H9 (cell line): ENCODE results near the gene MAPKAP1. TPM values are rescaled to one million over a fixed set of nuclear protein-coding genes. Genes with fewer than 3 reads are reported as not detected.

Experiments
- DNase-seq: peaks from one replicate; pipeline ENCODE4 v3.0.0-alpha.2; 2017
- H2AFZ ChIP-seq: one replicate; pipeline ENCODE4 v1.6.1; 2013; ENCODE audit warnings: mild to moderate bottlenecking, low read length, control low read depth, moderate library complexity
- H2AK5ac ChIP-seq: 2 replicates; pipeline ENCODE4 v1.6.1; 2013; ENCODE audit warnings: low read length, control low read depth, mixed read lengths; ENCODE audit not compliant: insufficient read length
- H2BK120ac ChIP-seq: one replicate; pipeline ENCODE4 v1.6.1; 2013; ENCODE audit warnings: low read depth, mild to moderate bottlenecking, low read length, control low read depth, inconsistent platforms; ENCODE audit not compliant: poor library complexity, severe bottlenecking
- H2BK12ac ChIP-seq: 2 replicates; pipeline ENCODE4 v1.6.1; 2013; ENCODE audit warnings: low read length, control low read depth, mixed read lengths, low read depth; ENCODE audit not compliant: insufficient read length
- H2BK15ac ChIP-seq: 2 replicates; pipeline ENCODE4 v1.6.1; 2013; ENCODE audit warnings: low read depth, low read length, control low read depth
- H2BK20ac ChIP-seq: one replicate; pipeline ENCODE4 v1.6.1; 2013; ENCODE audit warnings: low read depth, mild to moderate bottlenecking, low read length, control low read depth, inconsistent platforms; ENCODE audit not compliant: poor library complexity, severe bottlenecking
- H2BK5ac ChIP-seq: 2 replicates; pipeline ENCODE4 v1.6.1; 2013; ENCODE audit warnings: low read length, control low read depth, mixed read lengths; ENCODE audit not compliant: insufficient read length
- H3K14ac ChIP-seq: 2 replicates; pipeline ENCODE4 v1.6.1; 2013; ENCODE audit warnings: low read length, control low read depth; ENCODE audit not compliant: insufficient read depth
- H3K18ac ChIP-seq: 2 replicates; pipeline ENCODE4 v1.6.1; 2013; ENCODE audit warnings: low read depth, mild to moderate bottlenecking, mixed read lengths, low read length, control low read depth; ENCODE audit not compliant: insufficient read length
- H3K23ac ChIP-seq: 2 replicates; pipeline ENCODE4 v1.6.1; 2013; ENCODE audit warnings: low read length, control low read depth, mixed read lengths, low read depth; ENCODE audit not compliant: insufficient read length
- H3K23me2 ChIP-seq: 2 replicates; pipeline ENCODE4 v1.6.1; 2013; ENCODE audit warnings: low read depth, mild to moderate bottlenecking, mixed read lengths, low read length, control low read depth; ENCODE audit not compliant: insufficient read length, poor library complexity, severe bottlenecking
- H3K27ac ChIP-seq: 2 replicates; pipeline ENCODE4 v1.5.1; 2013; ENCODE audit warnings: low read length, control low read depth, mixed read lengths, low read depth; ENCODE audit not compliant: insufficient read length
- H3K27me3 ChIP-seq: 2 replicates; pipeline ENCODE4 v1.6.1; 2013; ENCODE audit warnings: low read length, control low read depth, inconsistent platforms; ENCODE audit not compliant: insufficient read depth
- H3K4ac ChIP-seq: 2 replicates; pipeline ENCODE4 v1.6.1; 2013; ENCODE audit warnings: low read depth, mild to moderate bottlenecking, control low read depth, inconsistent platforms, low read length, moderate library complexity
- H3K4me1 ChIP-seq: 2 replicates; pipeline ENCODE4 v1.6.1; 2013; ENCODE audit warnings: low read length, control low read depth, inconsistent platforms; ENCODE audit not compliant: insufficient read depth
- H3K4me2 ChIP-seq: 2 replicates; pipeline ENCODE4 v1.6.1; 2013; ENCODE audit warnings: low read length, control low read depth, mixed read lengths; ENCODE audit not compliant: insufficient read length, insufficient read depth
- H3K56ac ChIP-seq: 2 replicates; pipeline ENCODE4 v1.6.1; 2013; ENCODE audit warnings: low read depth, mild to moderate bottlenecking, mixed read lengths, low read length, control low read depth; ENCODE audit not compliant: insufficient read length
- H3K79me1 ChIP-seq: 2 replicates; pipeline ENCODE4 v1.6.1; 2013; ENCODE audit warnings: low read depth, mild to moderate bottlenecking, moderate library complexity, low read length, control low read depth, inconsistent platforms; ENCODE audit not compliant: insufficient read depth, poor library complexity, severe bottlenecking
- H3K79me2 ChIP-seq: 2 replicates; pipeline ENCODE4 v1.6.1; 2013; ENCODE audit warnings: low read length, control low read depth, inconsistent platforms; ENCODE audit not compliant: insufficient read depth
- H3K9ac ChIP-seq: 2 replicates; pipeline ENCODE4 v1.6.1; 2013; ENCODE audit warnings: low read length, control low read depth, mixed read lengths; ENCODE audit not compliant: insufficient read length; ENCODE audit errors: extremely low read depth
- H3K9me3 ChIP-seq: one replicate; pipeline ENCODE4 v1.6.1; 2013; ENCODE audit warnings: low read depth, low read length, inconsistent platforms; ENCODE audit not compliant: control insufficient read depth
- H3T11ph ChIP-seq: one replicate; pipeline ENCODE4 v1.6.1; 2013; ENCODE audit warnings: mild to moderate bottlenecking, low read length, control low read depth, inconsistent platforms
- H4K20me1 ChIP-seq: one replicate; pipeline ENCODE4 v1.6.1; 2013; ENCODE audit not compliant: control insufficient read depth, insufficient read length, insufficient read depth
- H4K5ac ChIP-seq: 2 replicates; pipeline ENCODE4 v1.6.1; 2013; ENCODE audit warnings: low read depth, mild to moderate bottlenecking, mixed read lengths, low read length, control low read depth; ENCODE audit not compliant: insufficient read length
- H4K8ac ChIP-seq: replicated peaks from 2 replicates; pipeline ENCODE4 v1.6.1; 2013; ENCODE audit warnings: low read length, control low read depth, mixed read lengths, low read depth; ENCODE audit not compliant: insufficient read length
- H4K91ac ChIP-seq: 2 replicates; pipeline ENCODE4 v1.6.1; 2013; ENCODE audit warnings: low read depth, mild to moderate bottlenecking, moderate library complexity, mixed read lengths, low read length, control low read depth; ENCODE audit not compliant: insufficient read length
- H3K27ac Mint-ChIP-seq, 3 experiments: 2 replicates in 2 of 3; 3 replicates in 1 of 3; pipeline ENCODE4 v1.8.0; 2020 to 2021; ENCODE audit warnings: mixed read lengths in 3 of 3, mild to moderate bottlenecking in 1 of 3, moderate library complexity in 1 of 3
- H3K27me3 Mint-ChIP-seq: 2 replicates; pipeline ENCODE4 v1.8.0; 2021; ENCODE audit warnings: low read depth, mild to moderate bottlenecking, moderate library complexity, mixed read lengths
- H3K36me3 Mint-ChIP-seq, 3 experiments: 2 replicates in 2 of 3; 3 replicates in 1 of 3; pipeline ENCODE4 v1.8.0; 2020 to 2021; ENCODE audit warnings: low read depth in 3 of 3, mixed read lengths in 3 of 3; ENCODE audit not compliant: insufficient read depth in 1 of 3
- H3K4me1 Mint-ChIP-seq, 2 experiments: 2 replicates each; pipeline ENCODE4 v1.8.0; 2020; ENCODE audit warnings: mixed read lengths in 2 of 2
- H3K4me3 Mint-ChIP-seq, 2 experiments: 2 replicates in 1 of 2; 3 replicates in 1 of 2; pipeline ENCODE4 v1.8.0; 2020 to 2021; ENCODE audit warnings: mild to moderate bottlenecking in 2 of 2, mixed read lengths in 2 of 2, moderate library complexity in 1 of 2
- H3K9me3 Mint-ChIP-seq, 2 experiments: 2 replicates in 1 of 2; 3 replicates in 1 of 2; pipeline ENCODE4 v1.8.0; 2020; ENCODE audit warnings: mild to moderate bottlenecking in 2 of 2, mixed read lengths in 2 of 2, moderate library complexity in 1 of 2
- WGBS: extraction: QIAGEN DNeasy Blood & Tissue Kit; methylation state at CpG from one replicate; pipeline ENCODE4 v1.1.7; 2013; ENCODE audit warnings: missing lambda C conversion rate, low lambda C conversion rate, mixed read lengths; ENCODE audit not compliant: insufficient read length; ENCODE audit errors: extremely low coverage; 5-methylcytosine and 5-hydroxymethylcytosine counted together
- total RNA-seq: library from RNA; stranded (reverse); gene quantifications from 2 replicates; pipeline ENCODE4 v1.2.1, GENCODE V29; 2021
- TF ChIP-seq, protein P1 (sequence below): fragments of 200-600 bp; sonication (generic); conservative IDR thresholded peaks from 3 replicates; pipeline ENCODE4 v1.8.0; 2021; ENCODE audit warnings: antibody characterized with exemption, mild to moderate bottlenecking

MAPKAP1 gene
- total RNA-seq, 1 experiment from 2014 or later = 97.0 TPM

DNA sequence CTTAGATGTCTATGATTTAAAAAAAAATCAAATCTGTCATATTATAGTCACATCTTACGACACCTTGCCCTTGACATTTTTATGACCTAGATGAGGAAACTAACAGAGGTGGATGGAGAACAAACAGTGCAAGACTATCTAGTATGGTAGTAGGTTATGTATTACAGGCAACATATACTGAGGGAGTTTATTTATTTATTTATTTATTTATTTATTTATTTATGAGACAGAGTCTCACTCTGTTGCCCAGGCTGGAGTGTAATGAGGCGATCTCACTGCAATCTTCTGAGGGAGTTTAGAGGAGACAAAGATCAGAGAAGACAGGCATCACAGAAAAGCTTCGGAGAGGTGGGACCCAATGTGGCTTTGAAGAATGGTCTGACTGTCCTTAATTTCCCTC, 35.6 kb upstream of the MAPKAP1 start:
- H3K4ac ChIP-seq = no peak overlapping the region
- Mint-ChIP-seq H3K9me3 (no peaks in the 10 kb centered on the region; a peak in 1 of 5 replicates), H3K4me1 (peaks cover 8 to 10% of the 10 kb centered on the region in 2 experiments), H3K27me3 (peaks cover 19% of the 10 kb centered on the region), H3K36me3 (no peaks in the 10 kb centered on the region), H3K4me3 (no peak overlapping the region), H3K27ac (no peak overlapping the region)
- H3K79me2 ChIP-seq = no peaks in the 10 kb centered on the region
- no peak overlapping the region for H2BK20ac ChIP-seq
- peaks cover 7% of the 10 kb centered on the region for H3K23me2 ChIP-seq
- H4K91ac ChIP-seq = no peak overlapping the region
- H3K79me1 ChIP-seq = no peaks in the 10 kb centered on the region
- no CpG with 5 or more reads among the region's 3 CpGs for WGBS
- no peak for DNase-seq
- H3K14ac ChIP-seq = no peak overlapping the region
- no peak overlapping the region for H4K5ac ChIP-seq
- H3K4me1 ChIP-seq = peaks cover 4% of the 10 kb centered on the region; the same call in 1 of the 2 replicates
- H2BK5ac ChIP-seq = no peak overlapping the region
- TF ChIP-seq, protein P1, sequence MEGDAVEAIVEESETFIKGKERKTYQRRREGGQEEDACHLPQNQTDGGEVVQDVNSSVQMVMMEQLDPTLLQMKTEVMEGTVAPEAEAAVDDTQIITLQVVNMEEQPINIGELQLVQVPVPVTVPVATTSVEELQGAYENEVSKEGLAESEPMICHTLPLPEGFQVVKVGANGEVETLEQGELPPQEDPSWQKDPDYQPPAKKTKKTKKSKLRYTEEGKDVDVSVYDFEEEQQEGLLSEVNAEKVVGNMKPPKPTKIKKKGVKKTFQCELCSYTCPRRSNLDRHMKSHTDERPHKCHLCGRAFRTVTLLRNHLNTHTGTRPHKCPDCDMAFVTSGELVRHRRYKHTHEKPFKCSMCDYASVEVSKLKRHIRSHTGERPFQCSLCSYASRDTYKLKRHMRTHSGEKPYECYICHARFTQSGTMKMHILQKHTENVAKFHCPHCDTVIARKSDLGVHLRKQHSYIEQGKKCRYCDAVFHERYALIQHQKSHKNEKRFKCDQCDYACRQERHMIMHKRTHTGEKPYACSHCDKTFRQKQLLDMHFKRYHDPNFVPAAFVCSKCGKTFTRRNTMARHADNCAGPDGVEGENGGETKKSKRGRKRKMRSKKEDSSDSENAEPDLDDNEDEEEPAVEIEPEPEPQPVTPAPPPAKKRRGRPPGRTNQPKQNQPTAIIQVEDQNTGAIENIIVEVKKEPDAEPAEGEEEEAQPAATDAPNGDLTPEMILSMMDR = no peak
- H3K23ac ChIP-seq = no peak overlapping the region
- H4K20me1 ChIP-seq = no peaks in the 10 kb centered on the region
- no peak overlapping the region for H2BK15ac ChIP-seq
- 0 out of 2 replicates have a peak, but pooled peaks cover 1% of the 10 kb centered on the region for H3K27me3 ChIP-seq
- H3K9ac ChIP-seq = no peak overlapping the region
- H4K8ac ChIP-seq = no peak overlapping the region
- no peak overlapping the region for H2BK120ac ChIP-seq
- no peak overlapping the region for H3T11ph ChIP-seq
- H3K9me3 ChIP-seq = no peaks in the 10 kb centered on the region
- H2AK5ac ChIP-seq = no peak overlapping the region
- H3K56ac ChIP-seq = no peak overlapping the region
- H2AFZ ChIP-seq = no peak overlapping the region
- H2BK12ac ChIP-seq = no peak overlapping the region
- H3K27ac ChIP-seq = no peak overlapping the region
- no peak overlapping the region for H3K4me2 ChIP-seq
- no peak overlapping the region for H3K18ac ChIP-seq
